Measurements from ENCODE around the gene MEIKIN. TPM values are rescaled to one million over a fixed set of nuclear protein-coding genes. Genes with fewer than 3 reads are reported as not detected.

The MEIKIN gene
- not detected in 2 replicates for total RNA-seq

DNA sequence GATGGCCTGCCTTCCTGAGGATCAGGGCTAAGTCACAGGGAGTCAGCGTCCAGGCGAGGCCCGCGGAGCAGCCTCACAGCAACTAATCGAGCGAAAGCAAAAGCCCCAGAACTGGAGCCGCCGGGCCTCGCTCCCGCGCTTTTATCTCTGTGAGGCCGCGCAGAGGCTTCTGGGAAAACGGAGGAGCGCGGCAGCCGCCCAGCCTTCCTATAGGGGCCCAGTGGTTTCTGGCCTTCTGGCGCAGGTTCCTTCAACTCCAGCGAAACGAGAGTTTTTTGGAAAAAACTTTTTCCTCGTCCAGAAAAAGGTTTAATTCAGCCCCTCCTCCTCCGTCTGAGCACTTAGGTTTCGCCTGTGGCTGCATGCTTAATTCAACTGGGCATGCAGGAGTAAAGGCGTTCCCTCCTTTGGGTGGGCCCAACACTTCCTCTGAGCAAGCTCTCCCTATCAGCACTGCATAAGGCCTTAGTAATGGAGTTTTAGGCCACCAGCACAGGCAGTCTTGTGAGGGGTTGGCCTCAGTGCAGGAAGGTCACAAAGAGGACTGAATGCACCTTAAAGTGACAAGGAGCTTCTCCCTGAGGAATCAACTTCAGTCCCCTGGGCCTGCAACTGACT lies at the start of gene MEIKIN:
TSS of gene MEIKIN (minus strand) at position 113 of the 618 bp plus-strand sequence. CDS start 158 bp downstream, outside the sequence.

DNA sequence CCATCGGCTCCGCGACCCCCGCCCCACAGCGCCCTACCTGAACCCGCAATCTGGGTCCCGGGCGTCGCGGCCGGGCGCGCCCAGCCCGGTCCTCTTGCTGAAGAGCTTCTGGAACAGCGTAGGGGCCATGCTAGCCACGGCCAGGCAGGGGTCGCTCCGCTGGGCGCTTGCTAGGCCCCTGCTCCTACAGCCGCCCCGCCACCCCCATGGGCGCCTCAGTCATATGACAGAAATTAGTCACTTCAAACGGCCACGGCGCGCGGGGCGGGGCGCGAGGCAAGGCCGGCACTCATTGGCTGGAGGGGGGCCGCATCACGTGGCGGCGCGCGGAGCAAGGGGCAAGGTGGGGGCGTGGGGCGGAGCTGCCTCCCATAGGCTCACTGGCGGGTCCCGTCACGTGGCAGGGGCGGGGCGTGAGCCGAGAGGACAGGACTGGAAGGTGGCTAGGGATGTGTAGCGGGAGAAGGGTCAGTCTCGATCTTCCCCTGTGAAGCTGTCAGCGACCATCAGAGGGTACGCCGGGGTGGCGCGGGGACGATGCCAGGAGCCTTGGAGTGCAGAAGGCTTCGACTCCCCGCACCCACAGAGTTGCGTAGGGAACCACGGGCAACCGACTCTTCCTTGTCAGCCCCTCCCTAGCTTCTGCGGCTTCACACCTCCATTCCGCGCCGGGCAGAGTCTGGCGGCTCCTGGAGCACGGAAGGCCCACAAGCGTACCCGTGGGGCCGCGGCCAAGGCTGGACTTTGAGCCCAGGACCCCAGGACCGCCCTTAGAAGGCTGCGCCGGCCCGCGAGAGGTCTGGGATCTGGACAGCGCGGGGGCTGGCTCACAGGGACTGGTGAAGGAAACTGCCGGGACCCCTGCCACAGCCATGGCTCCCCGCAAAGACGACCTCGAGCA lies 148.4 kb downstream of the MEIKIN start, which contains the start of gene FNIP1:
TSS of gene FNIP1 (minus strand) at position 225 of the 901 bp plus-strand sequence. CDS start at position 129, 96 bp downstream.

Other genes starting within 250 kb of the MEIKIN start
- gene FNIP1, start 148.6 kb downstream of the MEIKIN start, total RNA-seq, result 38.5 and 41.4 TPM in 2 replicates
- 0.65 and 1.7 TPM in 2 replicates for gene ACSL6, start 66.0 kb upstream of the MEIKIN start, total RNA-seq
- not detected in 2 replicates for gene IL3, start 115.0 kb upstream of the MEIKIN start, total RNA-seq
- 0.22 TPM in 1 of 2 replicates, not detected in the other for gene CSF2, start 128.1 kb upstream of the MEIKIN start, total RNA-seq